K562 (cell line): ENCODE measurements around the gene PIGL. TPM values are rescaled to one million over a fixed set of nuclear protein-coding genes. Genes with fewer than 3 reads are reported as not detected.

Experiments used
- EP400 ChIP-seq: fragments of 450-650 bp; IDR thresholded peaks from 2 replicates; pipeline ENCODE4 v1.6.1; 2017; ENCODE audit warnings: antibody characterized with exemption, mild to moderate bottlenecking, moderate library complexity
- VEZF1 ChIP-seq: fragments of 200-800 bp; sonication (Bioruptor generic); IDR thresholded peaks from 2 replicates; pipeline ENCODE4 v1.6.1; 2017; ENCODE audit warnings: missing genetic modification characterization, missing compliant biosample characterization
- ZNF318 ChIP-seq, 2 experiments: fragments of 450-650 bp; IDR thresholded peaks; 2 replicates each; pipeline ENCODE4 v1.6.1; 2016; ENCODE audit warnings: mild to moderate bottlenecking in 2 of 2, borderline replicate concordance in 1 of 2, low read depth in 1 of 2, moderate library complexity in 1 of 2
- polyA plus RNA-seq, 8 experiments: library from polyadenylated mRNA; depleted of rRNA in 4 of 8; stranded (reverse) in 5 of 8; unstranded in 3 of 8; fragments of >200 nt; fragmentation: Nextera tagmentation in 2 of 8; fragmentation: Illumina TruSeq in 1 of 8; extraction: Ambion mirVana in 2 of 8; extraction: Trizol in 1 of 8; gene quantifications; 2 replicates each; pipeline versions ENCODE4 v1.2.1 to v1.2.3, GENCODE V29; 2011 to 2014; ENCODE audit warnings: inconsistent platforms in 1 of 8, missing spikeins in 1 of 8
- total RNA-seq, 7 experiments: library from RNA; depleted of rRNA in 6 of 7; stranded (reverse); fragments of >200 nt in 6 of 7; fragmentation: Illumina TruSeq in 2 of 7; extraction: Trizol in 2 of 7; gene quantifications; 2 replicates each; pipeline versions ENCODE4 v1.2.1 to v1.2.3, GENCODE V29; 2011 to 2021; ENCODE audit warnings: low replicate concordance in 1 of 7
- TF ChIP-seq, protein P1 (sequence below): fragments of 250-450 bp; sonication (Bioruptor Pico); IDR thresholded peaks from 2 replicates; pipeline ENCODE4 v1.5.1; 2021; ENCODE audit warnings: mild to moderate bottlenecking
- TF ChIP-seq, protein P2 (sequence below): fragments of 250-450 bp; sonication (Bioruptor Pico); IDR thresholded peaks from 2 replicates; pipeline ENCODE4 v1.9.0; 2021; ENCODE audit warnings: mild to moderate bottlenecking, inconsistent platforms
- TF ChIP-seq, protein P3 (sequence below): sonication (generic); formaldehyde crosslinking; IDR thresholded peaks from 2 replicates; pipeline ENCODE4 v1.8.0; 2022; ENCODE audit warnings: mild to moderate bottlenecking, missing genetic modification reagents

PIGL gene
- total and polyA plus RNA-seq, 9 of the 15 experiments (the other 6 are each of a cell fraction or from before 2014, with no cell fraction given) = 19.9 to 55.3 (median 29.6) TPM

- TF ChIP-seq ZNF318 (IDR thresholded peaks at IDR 0.05; ENCODE audit: borderline replicate concordance in 1 of 2, low read depth in 1 of 2) (no peak), EP400 (no peak), VEZF1 (CRISPR knock-in tag) (no peak)
- TF ChIP-seq, protein P1, sequence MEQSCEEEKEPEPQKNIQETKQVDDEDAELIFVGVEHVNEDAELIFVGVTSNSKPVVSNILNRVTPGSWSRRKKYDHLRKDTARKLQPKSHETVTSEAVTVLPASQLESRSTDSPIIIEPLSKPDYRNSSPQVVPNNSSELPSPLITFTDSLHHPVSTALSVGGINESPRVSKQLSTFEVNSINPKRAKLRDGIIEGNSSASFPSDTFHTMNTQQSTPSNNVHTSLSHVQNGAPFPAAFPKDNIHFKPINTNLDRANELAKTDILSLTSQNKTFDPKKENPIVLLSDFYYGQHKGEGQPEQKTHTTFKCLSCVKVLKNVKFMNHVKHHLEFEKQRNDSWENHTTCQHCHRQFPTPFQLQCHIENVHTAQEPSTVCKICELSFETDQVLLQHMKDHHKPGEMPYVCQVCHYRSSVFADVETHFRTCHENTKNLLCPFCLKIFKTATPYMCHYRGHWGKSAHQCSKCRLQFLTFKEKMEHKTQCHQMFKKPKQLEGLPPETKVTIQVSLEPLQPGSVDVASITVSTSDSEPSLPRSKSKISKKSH (CRISPR knock-in tag) = no peak
- TF ChIP-seq, protein P2, sequence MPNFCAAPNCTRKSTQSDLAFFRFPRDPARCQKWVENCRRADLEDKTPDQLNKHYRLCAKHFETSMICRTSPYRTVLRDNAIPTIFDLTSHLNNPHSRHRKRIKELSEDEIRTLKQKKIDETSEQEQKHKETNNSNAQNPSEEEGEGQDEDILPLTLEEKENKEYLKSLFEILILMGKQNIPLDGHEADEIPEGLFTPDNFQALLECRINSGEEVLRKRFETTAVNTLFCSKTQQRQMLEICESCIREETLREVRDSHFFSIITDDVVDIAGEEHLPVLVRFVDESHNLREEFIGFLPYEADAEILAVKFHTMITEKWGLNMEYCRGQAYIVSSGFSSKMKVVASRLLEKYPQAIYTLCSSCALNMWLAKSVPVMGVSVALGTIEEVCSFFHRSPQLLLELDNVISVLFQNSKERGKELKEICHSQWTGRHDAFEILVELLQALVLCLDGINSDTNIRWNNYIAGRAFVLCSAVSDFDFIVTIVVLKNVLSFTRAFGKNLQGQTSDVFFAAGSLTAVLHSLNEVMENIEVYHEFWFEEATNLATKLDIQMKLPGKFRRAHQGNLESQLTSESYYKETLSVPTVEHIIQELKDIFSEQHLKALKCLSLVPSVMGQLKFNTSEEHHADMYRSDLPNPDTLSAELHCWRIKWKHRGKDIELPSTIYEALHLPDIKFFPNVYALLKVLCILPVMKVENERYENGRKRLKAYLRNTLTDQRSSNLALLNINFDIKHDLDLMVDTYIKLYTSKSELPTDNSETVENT (CRISPR knock-in tag) = no peak
- TF ChIP-seq, protein P3, sequence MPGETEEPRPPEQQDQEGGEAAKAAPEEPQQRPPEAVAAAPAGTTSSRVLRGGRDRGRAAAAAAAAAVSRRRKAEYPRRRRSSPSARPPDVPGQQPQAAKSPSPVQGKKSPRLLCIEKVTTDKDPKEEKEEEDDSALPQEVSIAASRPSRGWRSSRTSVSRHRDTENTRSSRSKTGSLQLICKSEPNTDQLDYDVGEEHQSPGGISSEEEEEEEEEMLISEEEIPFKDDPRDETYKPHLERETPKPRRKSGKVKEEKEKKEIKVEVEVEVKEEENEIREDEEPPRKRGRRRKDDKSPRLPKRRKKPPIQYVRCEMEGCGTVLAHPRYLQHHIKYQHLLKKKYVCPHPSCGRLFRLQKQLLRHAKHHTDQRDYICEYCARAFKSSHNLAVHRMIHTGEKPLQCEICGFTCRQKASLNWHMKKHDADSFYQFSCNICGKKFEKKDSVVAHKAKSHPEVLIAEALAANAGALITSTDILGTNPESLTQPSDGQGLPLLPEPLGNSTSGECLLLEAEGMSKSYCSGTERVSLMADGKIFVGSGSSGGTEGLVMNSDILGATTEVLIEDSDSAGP (CRISPR knock-in tag) = no peak
Measured at GRCh38 chr17:16211590-16211989, 5.4 kb upstream of the PIGL start (continued).
